Tibial nerve (tissue), 4 donors: ENCODE results near the gene PUM1. TPM values are rescaled to one million over a fixed set of nuclear protein-coding genes. Genes with fewer than 3 reads are reported as not detected.
"Not testable (repeated sequence)": the region's sequence is repeated elsewhere in the genome, so short reads cannot be mapped to it uniquely, and the experiment has no call there.

Source experiments
- DNase-seq, 2 donors: peaks; one replicate each; pipeline ENCODE4 v3.0.0-alpha.2; 2019; ENCODE audit warnings: low spot score in 2 of 2
- H3K27ac ChIP-seq, 4 donors: fragments of 200-600 bp; sonication (generic) in 3 of 4; one replicate each; pipeline ENCODE4 v1.5.1; 2017 to 2019; ENCODE audit warnings: mild to moderate bottlenecking in 1 of 4
- H3K27me3 ChIP-seq, 2 donors: fragments of 200-600 bp; sonication (generic) in 1 of 2; one replicate each; pipeline versions ENCODE4 v1.5.1 to v1.6.0; 2017 to 2019
- H3K36me3 ChIP-seq, 3 donors: fragments of 200-600 bp; sonication (generic); one replicate each; pipeline ENCODE4 v1.5.1; 2018 to 2019
- H3K4me1 ChIP-seq, 4 donors: fragments of 200-600 bp; sonication (generic) in 3 of 4; one replicate each; pipeline ENCODE4 v1.5.1; 2017 to 2019
- H3K4me3 ChIP-seq, 4 donors: fragments of 200-600 bp; sonication (generic) in 3 of 4; one replicate each; pipeline ENCODE4 v1.5.1; 2017 to 2019; ENCODE audit warnings: mild to moderate bottlenecking in 1 of 4, moderate library complexity in 1 of 4
- H3K9me3 ChIP-seq, 4 donors: fragments of 200-600 bp; sonication (generic) in 3 of 4; one replicate each; pipeline ENCODE4 v1.5.1; 2017 to 2019
- CTCF ChIP-seq, 5 experiments: fragments of 200-600 bp in 3 of 5; fragments of 450-650 bp in 2 of 5; sonication (generic) in 3 of 5; IDR thresholded peaks; one replicate each; pipeline ENCODE4 v1.5.1; 2016 to 2019; ENCODE audit warnings: antibody characterized with exemption in 5 of 5, mild to moderate bottlenecking in 3 of 5, moderate library complexity in 2 of 5
- EP300 ChIP-seq, 2 donors: sonication (generic); formaldehyde crosslinking; IDR thresholded peaks; one replicate each; pipeline ENCODE4 v1.6.1; 2017; ENCODE audit warnings: antibody characterized with exemption in 2 of 2, mild to moderate bottlenecking in 1 of 2
- POLR2A ChIP-seq, 2 donors: fragments of 450-650 bp; IDR thresholded peaks; one replicate each; pipeline ENCODE4 v1.6.1; 2017; ENCODE audit warnings: antibody characterized with exemption in 2 of 2, mild to moderate bottlenecking in 2 of 2, moderate library complexity in 2 of 2
- WGBS, 2 donors: methylation state at CpG; one replicate each; pipeline ENCODE4 v1.1.5; 2018; 5-methylcytosine and 5-hydroxymethylcytosine counted together
- total RNA-seq, 4 donors: library from RNA; depleted of rRNA; stranded (reverse); fragments of >200 nt; gene quantifications; one replicate each; pipeline ENCODE4 v1.1.0, GENCODE V29; 2016

Gene PUM1
- total RNA-seq, 4 donors from 2014 or later = 64.8 to 93.4 (median 76.0) TPM

GRCh38 chr1:31042656-31043055 is 22.9 kb downstream of the PUM1 start:
- no peak overlapping the region for H3K4me3 ChIP-seq
- TF ChIP-seq EP300 (IDR thresholded peaks at IDR 0.05) (no peak), POLR2A (IDR thresholded peaks at IDR 0.05) (no peak), CTCF (IDR thresholded peaks at IDR 0.05) (no peak)
- no peaks in the 10 kb centered on the region for H3K27me3 ChIP-seq
- no peak for DNase-seq
- H3K27ac ChIP-seq = no peak overlapping the region
- H3K36me3 ChIP-seq = peaks cover 0 to 9% (median 0%) of the 10 kb centered on the region in 3 donors
- H3K4me1 ChIP-seq = peaks cover 0 to 57% (median 11%) of the 10 kb centered on the region in 4 donors
- no peaks in the 10 kb centered on the region for H3K9me3 ChIP-seq
- WGBS, 2 donors = 84 to 89% methylated on average over 6 of the region's 6 CpGs

GRCh38 chr1:31041529-31041928 is 24.0 kb downstream of the PUM1 start:
- Histone ChIP-seq H3K9me3 (no peaks in the 10 kb centered on the region), H3K36me3 (peaks cover 0 to 10% (median 0%) of the 10 kb centered on the region in 3 donors), H3K27ac (no peak overlapping the region), H3K4me3 (no peak overlapping the region), H3K4me1 (peaks cover 0 to 52% (median 9%) of the 10 kb centered on the region in 4 donors), H3K27me3 (no peaks in the 10 kb centered on the region)
- DNase-seq = no peak
- TF ChIP-seq POLR2A (IDR thresholded peaks at IDR 0.05) (no peak), EP300 (IDR thresholded peaks at IDR 0.05) (no peak), CTCF (IDR thresholded peaks at IDR 0.05) (no peak)

- peaks cover 0 to 17% (median 0%) of the 10 kb centered on the region in 3 donors for H3K36me3 ChIP-seq
- DNase-seq = no peak
- no peaks in the 10 kb centered on the region for H3K27me3 ChIP-seq
- no peaks in the 10 kb centered on the region for H3K9me3 ChIP-seq
- WGBS, 2 donors = 54 to 61% methylated on average over 3 of the region's 3 CpGs
- H3K27ac ChIP-seq = no peak overlapping the region
- H3K4me1 ChIP-seq = peaks cover 0 to 58% (median 9%) of the 10 kb centered on the region in 4 donors
- H3K4me3 ChIP-seq = no peak overlapping the region
- no peak for TF ChIP-seq EP300 (IDR thresholded peaks at IDR 0.05)
- TF ChIP-seq CTCF (IDR thresholded peaks at IDR 0.05) = no peak
These were observed 25.5 kb downstream of the PUM1 start for GRCh38 chr1:31040038-31040437.

- Histone ChIP-seq H3K4me1 (peaks cover 0 to 68% (median 9%) of the 10 kb centered on the region in 4 donors), H3K36me3 (peaks cover 0 to 15% (median 0%) of the 10 kb centered on the region in 3 donors)
- H3K4me3 ChIP-seq, H3K9me3 ChIP-seq, H3K27me3 ChIP-seq, DNase-seq, H3K27ac ChIP-seq: not testable (repeated sequence)
- WGBS, 2 donors = 63 to 79% methylated on average over 5 of the region's 5 CpGs
These were observed 26.6 kb downstream of the PUM1 start for GRCh38 chr1:31038935-31039334.

GRCh38 chr1:31038360-31038759 is 27.2 kb downstream of the PUM1 start:
- Histone ChIP-seq H3K27me3 (no peaks in the 10 kb centered on the region), H3K4me1 (peaks cover 0 to 74% (median 9%) of the 10 kb centered on the region in 4 donors), H3K9me3 (no peaks in the 10 kb centered on the region), H3K27ac (no peak overlapping the region), H3K4me3 (no peak overlapping the region), H3K36me3 (peaks cover 0 to 10% (median 0%) of the 10 kb centered on the region in 3 donors)
- WGBS, 2 donors = 76 to 83% methylated on average over 5 of the region's 5 CpGs
- TF ChIP-seq CTCF (IDR thresholded peaks at IDR 0.05) (no peak), EP300 (IDR thresholded peaks at IDR 0.05) (no peak), POLR2A (IDR thresholded peaks at IDR 0.05) (no peak)
- DNase-seq = no peak
